GM19372 (cell line): ENCODE measurements around the gene GLI3.

Experiments
- ATAC-seq: cut with Tn5 transposase; IDR thresholded peaks from one replicate; pipeline ENCODE4 v1.9.1; 2021; ENCODE audit warnings: mild to moderate bottlenecking, low read depth, moderate library complexity; ENCODE audit not compliant: unreplicated experiment

The GLI3 gene

GRCh38 chr7:42065015-42065414 is 172.0 kb downstream of the GLI3 start:
- ATAC-seq, result no peak

GRCh38 chr7:42064534-42064933 is 172.5 kb downstream of the GLI3 start:
- ATAC-seq, result no peak

DNA sequence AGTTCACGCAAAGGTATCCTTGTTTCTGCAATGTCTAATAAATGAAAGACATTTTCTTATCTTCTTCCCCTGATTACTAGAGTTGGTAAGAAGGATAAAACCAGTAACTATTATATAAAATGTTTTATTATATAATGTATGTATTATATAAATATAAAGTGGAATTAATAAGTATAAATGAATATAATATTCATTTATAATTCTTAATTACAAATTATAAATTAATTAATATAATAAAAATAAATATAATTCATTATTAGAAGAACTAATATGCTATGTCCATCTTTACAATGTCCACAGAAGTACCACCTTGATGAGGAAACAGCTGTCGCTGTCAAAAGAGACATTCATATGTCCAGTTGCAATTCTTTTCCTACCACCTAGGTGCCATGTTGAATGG is 177.7 kb downstream of the GLI3 start:
- no peak for ATAC-seq

GRCh38 chr7:42057331-42057730 is 179.7 kb downstream of the GLI3 start:
- ATAC-seq, result no peak

- ATAC-seq, result no peak
Measured at GRCh38 chr7:42055171-42055570, 181.8 kb downstream of the GLI3 start.

DNA sequence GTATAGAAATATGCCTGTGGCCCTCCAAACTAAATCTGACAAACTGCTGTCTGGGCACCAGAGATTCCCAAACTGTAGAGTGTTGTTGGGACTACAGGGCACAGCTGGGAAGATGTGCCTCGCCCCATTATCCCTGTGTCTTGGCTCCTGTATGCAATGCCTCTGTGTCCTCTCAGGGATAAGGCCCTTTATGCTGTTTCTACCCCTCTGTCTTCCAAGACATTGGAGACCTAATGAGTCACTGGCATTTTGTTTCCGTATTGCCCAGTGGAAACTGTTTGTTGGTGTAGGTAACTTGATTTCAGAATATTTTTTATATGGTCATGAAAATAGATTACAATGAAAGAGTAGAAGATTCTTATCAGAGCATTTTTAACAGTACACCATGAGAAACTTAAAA is 183.2 kb downstream of the GLI3 start:
- no peak for ATAC-seq

GRCh38 chr7:42049761-42050160 is 187.2 kb downstream of the GLI3 start:
- no peak for ATAC-seq

GRCh38 chr7:42046483-42046882 is 190.5 kb downstream of the GLI3 start:
- no peak for ATAC-seq

DNA sequence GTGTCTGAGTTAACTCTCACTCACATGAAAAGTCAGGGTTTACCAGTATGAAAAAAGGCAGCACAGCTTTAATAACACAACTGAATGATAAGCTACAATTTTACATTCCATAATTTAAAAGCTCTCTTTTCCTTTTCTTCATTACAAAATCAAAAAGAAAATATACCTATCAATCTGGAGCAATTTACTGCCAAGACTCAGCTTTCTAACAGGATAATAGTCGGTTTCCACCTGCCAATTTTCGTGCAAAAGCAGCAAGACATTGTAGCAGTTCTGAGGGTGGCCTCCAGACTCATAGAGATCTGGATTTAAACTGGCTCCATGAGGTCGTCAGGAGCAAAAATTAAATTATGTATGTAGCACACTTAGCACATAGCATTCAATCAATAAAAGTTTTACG is 191.0 kb downstream of the GLI3 start:
- no peak for ATAC-seq

DNA sequence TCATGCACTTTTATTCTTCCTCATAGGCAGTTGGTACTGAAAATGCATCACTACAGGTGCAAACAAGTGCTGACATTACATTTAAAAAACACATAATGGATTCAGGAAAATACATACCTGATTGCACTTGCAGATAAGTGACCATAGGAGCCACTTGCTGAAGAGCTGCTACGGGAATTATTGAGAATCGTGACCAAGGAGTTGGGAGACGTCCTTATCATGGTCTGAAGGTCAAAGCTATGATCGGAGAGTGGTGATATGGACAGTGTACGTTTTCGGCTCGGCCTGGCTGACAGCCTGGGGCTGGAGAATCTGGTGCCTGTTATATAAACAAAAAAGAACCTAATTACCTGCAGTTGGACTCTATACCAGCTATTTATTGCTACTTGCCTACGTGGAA is 197.1 kb downstream of the GLI3 start:
- no peak for ATAC-seq

- no peak for ATAC-seq
Measured at GRCh38 chr7:42035210-42035609, 201.8 kb downstream of the GLI3 start.

DNA sequence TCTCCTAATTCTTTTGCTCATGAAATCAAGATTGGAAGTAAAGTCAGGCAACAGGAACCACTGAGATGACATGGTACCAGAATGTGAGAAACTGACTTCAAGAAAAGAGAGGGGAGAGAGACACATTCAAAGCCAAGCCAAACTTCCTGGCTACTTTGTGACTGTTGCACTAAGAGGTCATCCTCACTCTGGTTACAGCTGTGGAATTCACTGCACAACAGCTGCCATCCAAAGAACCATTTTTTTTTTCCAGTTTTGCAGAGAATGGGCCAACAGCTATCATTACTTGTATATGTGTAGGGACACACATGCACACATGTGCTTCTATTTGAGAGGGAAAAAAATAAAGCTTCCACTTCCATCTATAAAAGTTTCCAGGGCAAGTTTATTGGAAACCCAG is 203.5 kb downstream of the GLI3 start:
- no peak for ATAC-seq

GRCh38 chr7:42029405-42029804 is 207.6 kb downstream of the GLI3 start:
- no peak for ATAC-seq

- ATAC-seq, result no peak
Measured at GRCh38 chr7:42027521-42027920, 209.5 kb downstream of the GLI3 start.

DNA sequence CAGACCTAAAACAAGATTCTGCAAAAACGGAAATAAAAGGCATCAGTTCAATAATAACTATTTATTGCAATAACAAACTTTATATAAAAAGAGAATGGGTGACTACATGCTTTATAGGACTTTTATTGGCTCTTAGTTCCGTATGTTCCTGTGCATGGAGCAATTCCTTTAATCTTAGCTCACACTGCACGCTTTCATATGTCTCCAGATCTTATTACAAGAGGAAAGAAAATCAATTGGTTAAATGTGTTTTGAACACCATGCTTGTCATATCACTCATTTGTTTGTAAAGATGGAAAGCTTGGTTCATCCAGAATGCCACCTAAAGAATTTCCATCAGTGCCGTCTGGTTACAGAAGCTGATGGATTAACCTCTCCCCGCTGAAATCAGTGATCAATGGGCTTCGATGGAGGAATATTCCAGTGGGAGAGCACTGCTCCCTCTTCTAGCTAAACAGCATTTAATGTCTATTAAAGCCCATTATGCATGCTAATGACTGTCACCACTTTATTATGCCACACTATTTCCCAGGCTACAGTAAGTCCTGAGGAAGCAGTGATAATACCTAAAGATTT is 210.3 kb downstream of the GLI3 start:
- no peak for ATAC-seq

DNA sequence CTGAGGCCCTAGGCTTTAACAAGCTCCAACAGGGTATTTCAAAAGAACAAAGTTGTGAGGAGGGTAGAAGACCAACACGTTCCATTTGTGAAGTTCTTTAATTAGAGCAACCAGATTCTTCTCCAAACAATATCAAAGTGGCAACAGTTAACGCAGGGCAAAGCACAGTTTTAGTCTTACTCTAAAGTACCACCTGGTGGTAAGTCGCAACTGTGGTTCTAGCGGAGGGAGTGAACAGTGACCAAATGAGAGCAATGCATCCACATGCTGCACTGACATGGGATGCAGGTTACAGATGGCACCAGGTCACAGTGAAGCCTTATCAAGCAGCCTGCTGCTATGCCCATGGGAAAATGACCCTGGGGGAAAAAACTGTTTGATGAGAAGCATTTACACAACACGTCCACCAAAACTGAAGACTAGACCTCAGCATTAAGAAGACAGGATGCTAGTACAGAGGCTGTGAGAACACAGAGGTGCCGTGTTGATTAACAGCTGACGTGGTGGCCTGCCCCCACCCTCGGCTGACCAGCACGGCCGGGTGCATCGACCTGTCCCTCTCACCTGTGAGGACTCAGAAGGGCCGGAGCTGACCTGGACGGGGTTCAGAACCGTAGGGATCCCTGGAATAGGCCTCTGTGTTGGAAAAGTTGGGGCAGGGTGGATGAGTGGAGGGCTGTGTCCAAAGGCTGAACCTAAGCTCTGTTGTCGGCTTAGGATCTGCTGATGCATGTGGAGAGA is 211.2 kb downstream of the GLI3 start:
- no peak for ATAC-seq

- no peak for ATAC-seq
Measured at GRCh38 chr7:42024537-42024936, 212.5 kb downstream of the GLI3 start.

DNA sequence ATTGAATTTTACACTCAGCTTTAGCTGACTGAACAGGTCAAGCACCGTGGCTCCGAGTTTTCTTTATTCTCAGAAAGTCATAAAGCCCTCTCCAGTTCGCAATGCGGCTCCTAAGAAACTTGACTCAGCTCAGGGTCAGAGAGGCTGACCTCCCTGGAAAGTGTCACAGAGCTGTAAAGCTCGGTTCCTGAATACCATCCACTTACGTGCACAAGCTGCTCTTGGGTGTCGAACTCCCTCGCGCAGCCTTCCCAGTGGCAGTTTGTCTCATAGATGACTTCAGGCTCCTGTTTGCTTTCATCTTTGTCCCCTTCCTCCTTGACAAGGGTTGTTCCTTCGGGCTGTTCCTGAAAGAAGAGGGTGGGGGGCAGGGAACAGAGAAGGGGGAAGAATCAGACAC is 213.7 kb downstream of the GLI3 start:
- no peak for ATAC-seq

GRCh38 chr7:42022791-42023190 is 214.2 kb downstream of the GLI3 start:
- no peak for ATAC-seq

DNA sequence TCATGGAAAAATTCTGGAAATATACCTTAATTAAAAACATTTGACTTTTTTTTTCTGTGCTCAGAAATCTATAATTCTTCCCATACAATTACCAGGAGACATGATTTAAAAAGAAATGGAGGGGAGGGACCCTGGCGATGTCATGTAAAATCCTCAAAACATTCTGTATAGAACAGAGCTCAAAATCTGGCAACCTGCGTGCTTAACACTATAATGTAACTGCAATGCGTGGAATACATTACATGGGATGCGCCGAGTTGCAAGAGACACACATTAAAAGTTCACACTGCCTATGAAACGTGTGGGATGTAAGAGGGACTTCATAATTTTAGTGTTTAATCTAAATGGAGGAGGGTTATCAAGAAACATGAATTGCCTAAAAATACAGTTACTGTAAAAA is 215.0 kb downstream of the GLI3 start:
- ATAC-seq, result no peak

DNA sequence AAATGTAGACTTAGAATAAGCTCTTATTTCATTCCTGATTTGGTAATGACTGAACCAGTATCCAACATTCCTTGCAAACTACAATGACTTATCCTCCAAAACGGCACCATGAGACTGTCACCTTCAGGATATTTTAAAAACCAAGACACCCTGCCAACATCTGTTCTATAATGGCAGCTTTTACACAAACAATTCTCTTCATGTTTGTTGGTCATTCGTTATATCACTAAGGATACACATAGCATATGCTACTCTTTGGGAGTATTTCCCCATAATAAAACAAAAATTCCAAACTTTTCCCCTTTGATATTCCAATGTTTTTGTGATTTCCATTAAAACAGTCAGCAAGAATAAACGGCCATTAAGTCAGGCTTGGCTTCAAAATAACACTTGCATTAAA is 215.4 kb downstream of the GLI3 start:
- no peak for ATAC-seq

GRCh38 chr7:42020061-42020460 is 216.9 kb downstream of the GLI3 start:
- no peak for ATAC-seq
